A673 (cell line): ENCODE data around the gene ZMPSTE24. TPM values are rescaled to one million over a fixed set of nuclear protein-coding genes. Genes with fewer than 3 reads are reported as not detected.

Source experiments
- BruUV-seq: library from RNA; stranded (reverse); fragments of 400-500 nt; replicated peaks from 2 replicates; lab custom pipeline; 2021; lab: Mats Ljungman, UMichigan
- CTCF ChIA-PET: fragments of 300-600 bp; sonication (Branson Sonifier 250); formaldehyde crosslinking; loops from one replicate; lab custom pipeline; 2022; ENCODE audit warnings: antibody characterized with exemption; lab: Charles Lee
- POLR2A ChIA-PET: fragments of 300-600 bp; sonication (Branson Sonifier 250); formaldehyde crosslinking; loops from one replicate; lab custom pipeline; 2022; ENCODE audit warnings: antibody characterized with exemption; ENCODE audit not compliant: low non-redundant PET; lab: Charles Lee
- DNase-seq: peaks from one replicate; pipeline ENCODE4 v3.0.0-alpha.2; 2015; ENCODE audit warnings: low spot score
- H3K27ac ChIP-seq: fragments of 200-600 bp; sonication (generic); 2 replicates; pipeline ENCODE4 v1.5.1; 2016; ENCODE audit warnings: mixed run types, low read depth, mild to moderate bottlenecking, mixed read lengths, antibody characterized with exemption, low read length; ENCODE audit not compliant: poor library complexity, severe bottlenecking
- H3K27me3 ChIP-seq: fragments of 200-600 bp; sonication (generic); replicated peaks from 2 replicates; pipeline ENCODE4 v1.6.1; 2017; ENCODE audit warnings: mixed run types, low read depth, mild to moderate bottlenecking, mixed read lengths, antibody characterized with exemption, low read length; ENCODE audit not compliant: insufficient read depth, poor library complexity
- H3K36me3 ChIP-seq: fragments of 200-600 bp; sonication (generic); 2 replicates; pipeline ENCODE4 v1.6.1; 2016; ENCODE audit warnings: mixed run types, mild to moderate bottlenecking, mixed read lengths, antibody characterized with exemption, low read length; ENCODE audit not compliant: insufficient read depth, poor library complexity, severe bottlenecking
- H3K4me1 ChIP-seq: fragments of 200-600 bp; sonication (generic); 2 replicates; pipeline ENCODE4 v1.6.1; 2017; ENCODE audit warnings: mixed run types, mild to moderate bottlenecking, mixed read lengths, antibody characterized with exemption, low read length; ENCODE audit not compliant: insufficient read depth, poor library complexity, severe bottlenecking
- H3K4me3 ChIP-seq: fragments of 200-600 bp; sonication (generic); 2 replicates; pipeline ENCODE4 v1.5.1; 2016; ENCODE audit warnings: low read depth, mixed run types, mild to moderate bottlenecking, mixed read lengths, low read length; ENCODE audit not compliant: poor library complexity, severe bottlenecking
- H3K9me3 ChIP-seq: fragments of 200-600 bp; sonication (generic); 2 replicates; pipeline ENCODE4 v1.6.1; 2016; ENCODE audit warnings: mixed run types, low read depth, mild to moderate bottlenecking, mixed read lengths, antibody characterized with exemption, low read length; ENCODE audit not compliant: poor library complexity, severe bottlenecking
- EZH2 ChIP-seq: fragments of 200-600 bp; sonication (generic); IDR thresholded peaks from 2 replicates; pipeline ENCODE4 v1.6.1; 2017; ENCODE audit warnings: borderline replicate concordance, low read depth, mild to moderate bottlenecking, mixed read lengths, antibody characterized with exemption, low read length; ENCODE audit not compliant: poor library complexity, severe bottlenecking
- intact Hi-C: fragments of 100-400 bp; cut with micrococcal nuclease; formaldehyde crosslinking; loops from one replicate; pipeline ENCODE4 v1.10.0; 2022; ENCODE audit not compliant: unreplicated experiment
- total RNA-seq: library from RNA; stranded (reverse); gene quantifications from 2 replicates; pipeline ENCODE4 v1.2.3, GENCODE V29; 2021
- TF ChIP-seq, protein P1 (sequence below): fragments of 300-800, 200-600 bp; sonication (generic); conservative IDR thresholded peaks from 2 replicates; pipeline ENCODE4 v1.5.1; 2017; ENCODE audit warnings: low read depth, mild to moderate bottlenecking, antibody characterized with exemption, low read length, moderate library complexity, mixed read lengths

The ZMPSTE24 gene
- total RNA-seq, 1 experiment from 2014 or later: 72.1 TPM

DNA sequence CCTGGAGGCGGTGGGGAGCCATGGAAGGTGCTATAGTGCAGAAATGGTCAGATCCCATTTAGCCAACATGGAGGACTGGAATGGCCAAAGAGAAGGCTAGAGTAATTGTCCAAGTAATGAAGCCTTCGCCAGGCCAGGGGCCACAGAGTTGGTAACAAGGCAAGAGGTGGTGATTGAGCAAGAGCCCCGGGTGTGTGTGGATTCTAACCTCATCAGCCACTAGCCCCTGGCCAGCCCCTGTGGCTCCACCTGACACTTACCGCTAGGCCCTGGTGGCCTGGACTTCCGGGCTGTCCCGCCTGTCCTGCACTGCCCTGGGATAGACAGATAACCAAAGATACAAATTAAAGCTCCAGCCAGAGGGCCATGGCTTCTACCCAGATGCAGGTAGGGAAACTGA lies 49.1 kb downstream of the ZMPSTE24 start:
- no peak for DNase-seq
- no peaks in the 10 kb centered on the region for H3K36me3 ChIP-seq
- TF ChIP-seq, protein P1, sequence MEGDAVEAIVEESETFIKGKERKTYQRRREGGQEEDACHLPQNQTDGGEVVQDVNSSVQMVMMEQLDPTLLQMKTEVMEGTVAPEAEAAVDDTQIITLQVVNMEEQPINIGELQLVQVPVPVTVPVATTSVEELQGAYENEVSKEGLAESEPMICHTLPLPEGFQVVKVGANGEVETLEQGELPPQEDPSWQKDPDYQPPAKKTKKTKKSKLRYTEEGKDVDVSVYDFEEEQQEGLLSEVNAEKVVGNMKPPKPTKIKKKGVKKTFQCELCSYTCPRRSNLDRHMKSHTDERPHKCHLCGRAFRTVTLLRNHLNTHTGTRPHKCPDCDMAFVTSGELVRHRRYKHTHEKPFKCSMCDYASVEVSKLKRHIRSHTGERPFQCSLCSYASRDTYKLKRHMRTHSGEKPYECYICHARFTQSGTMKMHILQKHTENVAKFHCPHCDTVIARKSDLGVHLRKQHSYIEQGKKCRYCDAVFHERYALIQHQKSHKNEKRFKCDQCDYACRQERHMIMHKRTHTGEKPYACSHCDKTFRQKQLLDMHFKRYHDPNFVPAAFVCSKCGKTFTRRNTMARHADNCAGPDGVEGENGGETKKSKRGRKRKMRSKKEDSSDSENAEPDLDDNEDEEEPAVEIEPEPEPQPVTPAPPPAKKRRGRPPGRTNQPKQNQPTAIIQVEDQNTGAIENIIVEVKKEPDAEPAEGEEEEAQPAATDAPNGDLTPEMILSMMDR: no peak
- no peak for TF ChIP-seq EZH2
- no peak overlapping the region for H3K27ac ChIP-seq
- H3K4me1 ChIP-seq: peaks cover 6% of the 10 kb centered on the region
- H3K27me3 ChIP-seq: no peaks in the 10 kb centered on the region
- BruUV-seq: no TSS peak
- CTCF ChIA-PET: no interaction called here
- no peak overlapping the region for H3K4me3 ChIP-seq
- POLR2A ChIA-PET: no interaction called here
- intact Hi-C loops: no loop called here
- H3K9me3 ChIP-seq: no peaks in the 10 kb centered on the region

DNA sequence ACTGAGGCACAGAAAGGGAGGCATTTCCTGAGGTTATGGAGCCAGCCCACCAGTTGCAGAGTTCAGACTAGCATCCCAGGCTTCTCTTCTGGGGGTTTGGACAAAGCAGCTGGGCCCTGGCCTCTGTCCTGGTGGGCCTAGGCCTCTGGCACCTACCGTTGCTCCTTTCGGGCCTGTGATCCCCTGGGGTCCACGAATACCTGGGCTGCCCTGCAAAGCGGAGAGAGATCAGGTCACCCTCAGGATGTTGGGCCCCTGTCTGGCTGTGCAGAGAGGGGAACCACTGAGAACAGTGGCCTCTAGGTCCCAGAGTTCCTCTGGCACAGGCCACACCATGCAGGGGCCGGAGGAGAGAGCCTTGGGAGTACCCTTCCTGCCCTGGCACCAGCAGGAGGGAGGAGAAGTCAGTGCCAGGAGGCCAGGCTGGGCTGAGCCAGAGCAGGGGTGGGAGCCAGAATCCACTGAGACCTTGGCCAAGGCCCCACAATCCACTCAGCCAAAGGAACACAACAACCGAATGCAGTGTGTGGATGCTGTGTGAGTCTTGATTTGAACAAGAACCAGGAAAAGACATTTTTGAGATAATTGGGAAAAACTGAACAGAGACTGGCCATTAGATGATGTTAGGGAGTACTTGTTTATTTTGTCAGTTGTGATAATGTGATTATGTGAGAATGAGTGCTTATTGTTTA lies 50.1 kb downstream of the ZMPSTE24 start:
- H3K4me3 ChIP-seq: no peak overlapping the region
- no peaks in the 10 kb centered on the region for H3K27me3 ChIP-seq
- no peak overlapping the region for H3K27ac ChIP-seq
- intact Hi-C loops: no loop called here
- H3K9me3 ChIP-seq: no peaks in the 10 kb centered on the region
- POLR2A ChIA-PET: no interaction called here
- TF ChIP-seq EZH2: no peak
- TF ChIP-seq, protein P1: no peak
- CTCF ChIA-PET: no interaction called here
- H3K36me3 ChIP-seq: no peaks in the 10 kb centered on the region
- H3K4me1 ChIP-seq: peaks cover 6% of the 10 kb centered on the region
- BruUV-seq: no TSS peak
- DNase-seq: no peak

DNA sequence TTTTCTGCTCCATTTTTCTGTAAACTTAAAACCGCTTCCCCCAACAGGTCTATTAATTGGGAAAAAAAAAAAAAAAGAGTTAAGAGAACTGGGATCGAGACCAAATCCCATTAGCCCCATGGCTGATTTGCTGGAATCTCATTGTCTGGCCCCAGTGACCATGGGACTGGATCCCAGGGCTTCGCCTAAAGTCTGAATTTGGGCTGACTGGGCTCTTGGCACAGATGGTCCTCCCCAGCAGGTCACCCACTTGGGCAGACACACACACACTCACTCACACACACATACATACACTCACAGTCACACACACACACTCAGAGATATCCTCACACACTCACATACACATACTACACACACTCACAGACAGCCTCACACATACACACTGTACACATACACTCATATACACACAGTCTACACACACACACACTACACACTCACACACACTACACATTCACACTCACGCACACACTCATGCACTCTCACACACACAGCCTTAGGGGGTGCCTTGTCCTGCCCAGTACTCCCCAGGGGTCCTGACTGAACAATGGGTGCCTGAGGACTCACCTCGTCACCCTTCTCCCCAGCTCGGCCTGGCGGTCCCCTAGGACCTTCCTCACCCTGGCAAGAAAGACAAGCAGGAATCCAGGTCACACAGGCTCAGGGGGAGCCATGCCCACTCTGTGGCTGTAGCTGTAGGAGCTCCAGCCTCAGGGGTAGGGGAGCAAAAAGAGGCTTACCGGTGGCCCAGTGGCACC lies 51.5 kb downstream of the ZMPSTE24 start:
- no TSS peak for BruUV-seq
- no peak for TF ChIP-seq EZH2
- TF ChIP-seq, protein P1: no peak
- Histone ChIP-seq H3K9me3 (no peaks in the 10 kb centered on the region), H3K27ac (peak overlapping the region; percentile 4), H3K4me1 (peaks cover 6% of the 10 kb centered on the region), H3K27me3 (no peaks in the 10 kb centered on the region), H3K4me3 (no peak overlapping the region), H3K36me3 (no peaks in the 10 kb centered on the region)
- peak; percentile 36 for DNase-seq
- POLR2A ChIA-PET: no interaction called here
- CTCF ChIA-PET: no interaction called here
- intact Hi-C loops: no loop called here
